Activated gamma-delta T cell (primary cell): ENCODE measurements around the gene CAMSAP2.

Experiments used
- DNase-seq: peaks from one replicate; lab custom pipeline; 2025; lab: John Stamatoyannopoulos, UW

Gene CAMSAP2

GRCh38 chr1:200899954-200900867 is 161.5 kb downstream of the CAMSAP2 start:
- DNase-seq: no peak

- no peak for DNase-seq
These were observed 162.2 kb downstream of the CAMSAP2 start for GRCh38 chr1:200900877-200901276.

- no peak for DNase-seq
These were observed 162.7 kb downstream of the CAMSAP2 start for GRCh38 chr1:200901350-200901749.

- DNase-seq: no peak
These were observed 163.2 kb downstream of the CAMSAP2 start for GRCh38 chr1:200901796-200902444.

GRCh38 chr1:200903793-200904192 is 165.1 kb downstream of the CAMSAP2 start:
- DNase-seq: no peak

- no peak for DNase-seq
These were observed 166.1 kb downstream of the CAMSAP2 start for GRCh38 chr1:200904772-200905171.

- no peak for DNase-seq
These were observed 166.8 kb downstream of the CAMSAP2 start for GRCh38 chr1:200905411-200906052.

GRCh38 chr1:200906491-200906890 is 167.8 kb downstream of the CAMSAP2 start:
- no peak for DNase-seq

- no peak for DNase-seq
These were observed 169.0 kb downstream of the CAMSAP2 start for GRCh38 chr1:200907611-200908097.

- DNase-seq: no peak
These were observed 169.6 kb downstream of the CAMSAP2 start for GRCh38 chr1:200908191-200908868.

GRCh38 chr1:200909071-200909470 is 170.4 kb downstream of the CAMSAP2 start:
- no peak for DNase-seq

GRCh38 chr1:200909757-200910239 is 171.1 kb downstream of the CAMSAP2 start:
- DNase-seq: no peak
